Skeletal muscle cell (primary cell): ENCODE measurements around the gene ZNF664.

Experiments used
- DNase-seq: peaks from one replicate; pipeline ENCODE4 v3.0.0-alpha.2; 2010; ENCODE audit warnings: low read depth
- H3K4me3 ChIP-seq: 2 replicates; pipeline ENCODE4 v1.5.1; 2011; ENCODE audit warnings: low read depth, mild to moderate bottlenecking, control low read depth, low read length, moderate library complexity

ZNF664 gene

GRCh38 chr12:124002654-124003053, 29.6 kb downstream of the ZNF664 start:
- H3K4me3 ChIP-seq, result no peak overlapping the region
- DNase-seq, result no peak

DNA sequence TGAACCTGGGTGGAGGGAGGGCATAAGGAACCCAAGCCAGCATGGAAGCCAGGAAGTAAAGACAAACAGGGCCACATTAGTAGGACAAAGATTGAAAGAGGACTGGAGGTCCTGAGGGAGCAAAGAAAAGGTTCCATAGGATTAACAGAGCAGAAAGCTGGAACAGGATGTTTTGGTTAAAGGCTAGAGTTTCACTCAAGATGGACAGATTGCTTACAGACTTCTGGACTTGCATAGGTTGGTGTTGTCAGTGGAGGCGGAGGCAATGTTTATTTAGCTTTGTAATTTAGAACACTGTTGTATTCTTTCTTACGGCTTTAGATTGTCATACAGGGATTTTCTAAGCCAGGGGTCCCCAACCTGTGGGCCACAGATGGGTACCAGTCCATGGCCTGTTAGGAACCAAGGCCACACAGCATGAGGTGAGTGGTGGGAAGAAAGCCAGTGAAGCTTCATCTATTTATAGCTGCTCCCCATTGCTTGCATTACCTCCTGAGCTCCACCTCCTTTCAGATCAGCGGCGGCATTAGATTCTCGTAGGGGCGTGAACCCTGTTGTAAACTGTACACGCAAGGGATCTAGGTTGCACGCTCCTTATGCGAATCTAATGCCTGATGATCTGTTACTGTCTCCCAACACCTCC, 31.3 kb downstream of the ZNF664 start:
- H3K4me3 ChIP-seq, result no peak overlapping the region
- no peak for DNase-seq

GRCh38 chr12:124006085-124006845, 33.2 kb downstream of the ZNF664 start:
- DNase-seq, result no peak
- H3K4me3 ChIP-seq, result no peak overlapping the region

GRCh38 chr12:124006846-124007713, 34.1 kb downstream of the ZNF664 start:
- H3K4me3 ChIP-seq, result no peak overlapping the region
- no peak for DNase-seq

DNA sequence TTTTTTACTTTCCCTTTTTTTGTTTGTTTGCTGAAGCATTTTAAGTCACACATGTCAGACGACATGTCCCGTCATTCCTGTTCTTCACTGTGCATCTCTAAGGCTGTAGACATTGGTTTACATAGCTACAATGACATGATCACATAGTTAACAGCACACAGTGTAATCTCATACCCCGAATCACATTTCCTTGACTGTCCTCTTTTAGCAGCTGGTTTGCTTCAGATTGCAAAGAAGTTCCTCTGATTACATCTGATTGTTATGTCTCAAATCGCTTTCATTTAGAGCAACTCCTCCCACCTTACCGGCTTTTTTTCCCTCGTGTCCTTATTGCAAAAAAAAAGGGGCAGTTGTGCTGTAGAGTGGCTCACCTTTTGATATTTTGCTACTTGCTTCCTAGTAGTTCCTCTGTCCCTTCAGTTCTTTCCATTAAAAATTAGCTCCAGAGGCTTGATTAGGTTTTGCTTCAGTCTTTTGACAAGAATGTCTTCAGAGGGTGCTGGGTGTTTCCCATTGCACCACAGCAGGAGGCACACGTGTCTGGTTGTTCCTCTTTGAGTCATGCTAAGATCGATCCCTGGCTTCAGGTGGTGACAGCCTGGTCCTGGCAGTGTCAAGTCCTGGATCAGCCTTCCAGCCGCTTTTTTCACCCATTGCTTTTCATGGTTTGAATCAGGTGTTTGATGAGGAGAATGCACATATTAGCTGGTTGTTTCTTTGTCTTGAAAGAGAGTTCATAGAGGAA, 35.0 kb downstream of the ZNF664 start:
- H3K4me3 ChIP-seq, result no peak overlapping the region
- no peak for DNase-seq

GRCh38 chr12:124008595-124008994, 35.6 kb downstream of the ZNF664 start:
- no peak for DNase-seq
- H3K4me3 ChIP-seq, result no peak overlapping the region

DNA sequence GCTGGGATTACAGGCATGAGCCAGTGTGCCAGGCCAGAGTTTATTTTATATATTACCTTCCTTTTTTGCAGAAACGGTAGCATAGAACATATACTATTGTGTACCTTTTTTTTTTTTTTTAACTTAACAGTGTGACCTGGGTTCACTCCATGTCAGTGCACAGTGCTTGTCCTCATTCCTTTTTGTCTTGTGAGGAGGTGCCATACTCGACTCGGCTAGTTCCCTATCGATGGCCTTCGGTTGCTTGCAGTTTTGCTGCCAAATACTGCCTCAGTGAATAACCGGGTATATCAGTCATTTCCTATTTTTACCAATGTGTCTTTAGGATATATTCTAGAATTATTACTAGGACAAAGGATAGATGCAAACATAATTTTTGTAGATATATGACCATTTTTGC, 36.8 kb downstream of the ZNF664 start:
- no peak for DNase-seq

GRCh38 chr12:124010687-124011086, 37.7 kb downstream of the ZNF664 start:
- H3K4me3 ChIP-seq, result no peak overlapping the region
- DNase-seq, result no peak

More for the DNA sequence above, 36.8 kb downstream of the ZNF664 start:
- no peak overlapping the region for H3K4me3 ChIP-seq

DNA sequence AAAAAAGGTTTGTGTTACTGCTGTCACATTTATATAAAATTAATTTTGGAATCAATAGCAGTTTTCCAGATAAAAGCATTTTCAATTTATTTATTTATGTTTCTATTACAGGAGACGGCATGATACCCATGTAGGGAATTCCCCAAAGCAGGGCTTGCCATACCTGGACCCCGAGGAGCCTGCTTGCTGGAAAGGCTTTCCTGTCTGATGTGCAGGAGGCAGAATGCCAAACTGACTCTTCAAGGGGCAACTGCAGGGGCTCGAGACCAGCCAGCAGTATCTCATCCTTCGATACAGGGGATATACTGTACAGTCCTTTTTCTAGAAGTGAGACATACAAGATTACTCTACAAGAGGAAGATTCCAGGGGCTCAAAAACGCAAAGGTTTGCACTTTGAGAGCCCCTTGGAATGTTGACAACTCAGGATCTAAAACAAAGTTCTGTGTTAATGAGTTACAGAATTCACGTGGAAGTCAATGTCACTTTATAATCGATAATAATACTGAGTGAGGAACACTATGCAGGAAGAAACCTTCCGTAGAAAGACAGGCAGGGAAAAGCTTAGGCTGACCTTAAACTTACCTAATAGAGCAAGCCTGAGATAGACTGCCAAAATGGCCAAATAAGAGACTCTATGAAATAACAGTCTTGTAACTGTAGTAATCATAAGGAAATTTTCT, 38.6 kb downstream of the ZNF664 start:
- no peak for DNase-seq
- H3K4me3 ChIP-seq, result no peak overlapping the region

- DNase-seq, result no peak
- no peak overlapping the region for H3K4me3 ChIP-seq
Measured at GRCh38 chr12:124013073-124013472, 40.1 kb downstream of the ZNF664 start.

DNA sequence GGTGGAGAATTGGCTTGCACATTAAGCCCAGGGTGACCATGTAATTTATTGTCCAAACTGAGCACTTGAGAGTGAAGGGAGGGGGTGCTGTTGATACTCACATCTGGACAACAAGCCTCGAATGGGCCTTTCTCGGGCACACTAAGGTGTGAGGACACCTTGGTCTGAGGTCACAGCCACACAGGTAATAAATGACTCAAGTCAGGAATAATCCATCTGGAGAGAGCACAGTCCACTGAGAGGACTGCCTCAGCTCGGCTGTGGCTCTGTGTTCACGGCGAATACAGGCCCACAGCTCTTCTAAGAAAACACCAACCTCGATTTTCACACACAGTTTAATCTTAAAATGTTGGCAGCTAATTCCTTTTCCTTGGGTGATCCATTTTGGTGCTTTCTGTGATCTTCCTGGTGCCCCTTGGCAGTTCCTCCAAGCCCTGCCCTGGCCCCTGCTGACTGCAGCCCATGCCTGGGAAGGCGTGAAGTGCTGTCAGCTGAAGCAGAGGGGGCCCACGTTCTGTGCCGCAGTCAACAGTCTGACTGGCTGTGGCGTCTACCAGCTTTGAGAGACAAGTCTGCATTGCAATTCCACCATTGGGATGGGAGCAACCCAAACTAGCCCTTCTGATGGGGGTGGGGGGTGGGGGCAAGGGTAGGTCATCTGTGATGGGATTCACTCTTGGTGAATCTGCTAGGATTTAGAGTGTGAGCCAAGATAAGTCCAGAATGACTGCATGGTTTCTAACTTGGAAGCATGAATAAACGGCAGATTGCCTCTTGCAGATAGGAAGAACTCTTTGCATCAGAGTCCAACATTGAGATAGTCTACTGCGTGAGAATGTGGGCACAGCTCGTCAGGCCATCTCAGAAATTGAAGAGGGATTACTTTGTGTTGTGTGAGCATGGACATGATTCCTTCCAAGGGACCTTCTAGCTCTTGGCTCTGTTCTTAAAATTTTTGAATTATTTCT, 42.8 kb downstream of the ZNF664 start:
- H3K4me3 ChIP-seq, result no peak overlapping the region
- no peak for DNase-seq

DNA sequence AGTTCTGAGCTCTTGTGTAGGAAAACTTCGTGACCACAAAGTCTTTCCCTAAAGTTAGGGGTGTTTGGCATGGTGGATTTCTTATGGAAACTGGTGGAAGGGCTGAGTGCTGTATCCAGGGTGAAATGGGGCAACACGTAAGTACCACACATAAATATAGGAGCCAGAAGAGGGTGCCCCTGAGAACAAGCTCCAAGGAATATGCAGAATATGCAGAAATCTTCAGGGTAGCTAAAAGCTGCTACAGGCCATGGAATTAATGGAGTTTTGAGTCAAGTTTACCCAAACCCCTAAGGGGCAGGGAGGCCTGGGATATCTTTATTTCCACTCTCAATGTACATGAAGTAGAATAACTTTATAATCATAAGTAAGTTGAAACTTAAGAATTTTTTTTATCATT, 44.0 kb downstream of the ZNF664 start:
- DNase-seq, result no peak
- H3K4me3 ChIP-seq, result no peak overlapping the region

DNA sequence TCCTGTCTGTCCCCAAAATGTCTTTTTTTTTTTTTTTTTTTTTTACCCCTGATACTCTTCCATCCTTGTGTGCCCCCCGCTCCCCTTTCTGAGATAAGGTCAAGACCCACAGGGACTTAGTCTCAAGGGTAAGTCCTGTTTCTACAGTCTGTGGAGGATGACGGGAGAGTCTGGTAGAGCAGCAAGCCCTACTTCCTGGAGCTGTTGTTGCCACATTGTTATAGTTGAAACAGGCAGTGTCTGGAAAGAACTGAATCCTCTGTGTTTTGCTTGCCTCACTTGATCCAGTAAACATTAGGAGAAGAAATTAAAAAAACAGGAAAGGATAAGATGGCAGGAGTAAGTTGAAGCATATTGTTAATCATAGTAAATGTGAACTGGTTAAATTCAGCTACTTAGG, 45.5 kb downstream of the ZNF664 start:
- no peak overlapping the region for H3K4me3 ChIP-seq
- no peak for DNase-seq

GRCh38 chr12:124019115-124019514, 46.1 kb downstream of the ZNF664 start:
- no peak for DNase-seq
- H3K4me3 ChIP-seq, result no peak overlapping the region

GRCh38 chr12:124020514-124020949, 47.5 kb downstream of the ZNF664 start:
- no peak for DNase-seq
- no peak overlapping the region for H3K4me3 ChIP-seq

- H3K4me3 ChIP-seq, result no peak overlapping the region
- no peak for DNase-seq
Measured at GRCh38 chr12:124021007-124021406, 48.0 kb downstream of the ZNF664 start.

DNA sequence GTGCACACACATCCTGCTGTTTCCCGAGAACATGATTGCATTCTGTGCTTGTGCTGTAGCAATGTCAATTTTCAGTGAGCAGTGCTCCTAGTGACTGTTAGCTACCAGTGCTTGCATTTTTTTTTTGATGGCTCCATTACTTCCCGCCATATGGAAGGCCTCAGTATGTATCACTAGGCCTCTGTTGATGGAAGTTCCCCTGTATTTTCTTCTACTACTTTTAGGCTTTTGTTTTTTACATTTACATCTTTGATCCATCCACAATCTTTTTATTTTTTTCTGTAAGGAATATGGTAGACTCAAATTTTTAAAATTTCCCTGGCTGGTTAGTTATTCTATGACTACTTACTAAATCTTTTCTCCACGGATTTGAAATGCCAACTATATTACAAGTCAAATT, 49.1 kb downstream of the ZNF664 start:
- DNase-seq, result no peak

GRCh38 chr12:124024263-124024678, 51.3 kb downstream of the ZNF664 start:
- no peak overlapping the region for H3K4me3 ChIP-seq
- no peak for DNase-seq

More for the DNA sequence above, 49.1 kb downstream of the ZNF664 start:
- no peak overlapping the region for H3K4me3 ChIP-seq
